ENCODE data around the gene OPN3.
A peak's percentile ranks its signal among the peaks of the same experiment; 100 is the strongest.

Gene OPN3

GRCh38 chr1:241646201-241646600 lies 6.0 kb upstream of the OPN3 start:
- no peak for DNase-seq (ENCODE audit: low read depth)

DNA sequence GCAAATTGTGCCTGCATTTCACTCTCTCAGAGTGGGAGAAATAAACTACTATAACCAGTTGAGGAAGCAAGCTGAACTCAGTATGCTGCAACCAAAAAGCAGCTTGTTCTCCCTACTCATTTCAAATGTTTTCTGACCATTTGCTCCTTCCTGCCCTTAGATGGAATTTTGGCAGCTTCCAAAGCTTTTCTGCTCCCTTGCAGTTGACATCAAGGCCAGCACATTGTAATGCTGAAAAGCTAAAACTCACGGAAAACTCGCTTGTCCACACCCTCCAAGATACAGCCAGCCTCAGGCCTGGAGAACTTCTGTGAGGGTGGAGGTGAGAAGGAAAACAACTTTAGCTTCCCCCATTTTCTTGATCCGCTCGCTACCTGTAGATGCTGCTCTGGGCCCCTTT lies 5.0 kb upstream of the OPN3 start:
- DNase-seq (ENCODE audit: low read depth): peak; percentile 12

- no peak for DNase-seq (ENCODE audit: low read depth)
Measured at GRCh38 chr1:241644259-241644658, 4.1 kb upstream of the OPN3 start.

- DNase-seq (ENCODE audit: low read depth): no peak
Measured at GRCh38 chr1:241642593-241642944, 2.4 kb upstream of the OPN3 start.

DNA sequence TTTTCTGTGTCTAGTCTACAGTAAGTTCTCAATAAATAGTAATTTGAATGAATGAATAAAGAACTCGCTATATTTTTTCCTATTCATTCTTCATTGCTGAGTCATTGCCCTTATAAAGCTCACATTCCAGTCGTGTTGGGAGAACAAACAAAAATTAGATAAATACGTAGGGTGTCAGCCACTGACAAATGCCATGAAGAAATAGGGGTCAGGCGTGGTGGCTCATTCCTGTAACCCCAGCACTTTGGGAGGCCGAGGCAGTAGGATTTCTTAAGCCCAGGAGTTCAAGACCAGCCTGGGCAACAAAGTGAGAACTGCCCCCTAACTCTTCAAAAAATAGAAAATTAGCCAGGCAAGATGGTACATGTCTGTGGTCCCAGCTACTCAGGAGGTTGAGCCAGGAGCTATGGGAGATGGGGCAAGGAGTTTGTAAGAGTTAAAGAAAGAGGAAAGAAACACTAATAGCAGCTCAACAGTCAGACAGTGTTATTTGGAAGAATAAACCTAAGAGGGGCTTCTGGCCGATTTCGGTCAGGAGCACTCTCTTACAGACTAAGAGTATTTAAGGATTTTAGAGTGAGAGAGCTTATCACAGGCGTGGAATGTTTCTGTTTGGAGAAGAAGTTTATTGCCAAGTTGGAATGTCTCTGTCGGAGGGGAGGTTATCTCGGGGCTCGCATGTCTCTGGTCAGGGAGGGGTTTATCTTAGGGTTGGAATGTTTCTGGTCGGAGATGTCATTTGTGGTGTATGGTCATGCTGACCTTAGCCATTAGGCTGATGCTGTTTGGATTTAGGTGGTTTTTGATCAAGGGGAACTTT lies 1.8 kb upstream of the OPN3 start:
- peak; percentile 87 for DNase-seq (ENCODE audit: low read depth)

DNA sequence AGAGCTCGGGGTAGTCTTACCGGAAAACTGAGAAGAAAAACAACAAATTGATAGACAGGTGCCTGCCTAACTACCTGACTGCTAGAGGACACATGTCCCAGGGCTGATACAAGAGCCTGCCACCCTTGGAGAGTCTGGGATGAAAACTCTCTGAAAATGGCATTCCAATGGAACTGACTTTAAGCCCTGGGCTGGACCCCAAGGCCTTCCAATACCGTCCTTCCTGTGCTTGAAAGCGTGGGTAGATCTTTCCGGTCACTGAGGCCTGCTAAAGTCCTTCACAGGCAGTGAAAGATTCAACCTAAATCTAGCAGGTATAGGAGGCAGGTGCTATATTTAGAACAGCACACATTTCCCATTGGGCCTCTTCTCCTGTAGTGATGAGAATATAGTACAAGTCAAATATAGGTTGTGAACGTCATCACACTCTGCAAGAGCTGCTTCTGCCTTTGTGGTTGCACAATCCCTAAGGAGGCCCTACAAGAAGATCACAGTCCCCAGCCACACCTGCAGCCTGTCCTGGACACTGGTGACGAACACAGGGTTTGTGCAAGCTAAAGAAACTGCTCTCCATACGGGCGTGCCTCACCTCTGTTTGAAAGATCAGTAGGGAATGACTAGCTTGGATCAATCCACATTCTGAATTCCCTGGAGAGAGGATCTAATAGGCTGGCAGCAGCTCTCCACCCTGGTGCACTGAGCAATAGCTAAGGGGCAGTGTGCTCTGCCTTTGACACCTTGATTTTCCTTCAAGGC lies 876 bp upstream of the OPN3 start:
- no peak for DNase-seq (ENCODE audit: low read depth)

- DNase-seq (ENCODE audit: low read depth): peak; percentile 61
Measured at GRCh38 chr1:241639623-241640148, 483 bp downstream of the OPN3 start.

DNA sequence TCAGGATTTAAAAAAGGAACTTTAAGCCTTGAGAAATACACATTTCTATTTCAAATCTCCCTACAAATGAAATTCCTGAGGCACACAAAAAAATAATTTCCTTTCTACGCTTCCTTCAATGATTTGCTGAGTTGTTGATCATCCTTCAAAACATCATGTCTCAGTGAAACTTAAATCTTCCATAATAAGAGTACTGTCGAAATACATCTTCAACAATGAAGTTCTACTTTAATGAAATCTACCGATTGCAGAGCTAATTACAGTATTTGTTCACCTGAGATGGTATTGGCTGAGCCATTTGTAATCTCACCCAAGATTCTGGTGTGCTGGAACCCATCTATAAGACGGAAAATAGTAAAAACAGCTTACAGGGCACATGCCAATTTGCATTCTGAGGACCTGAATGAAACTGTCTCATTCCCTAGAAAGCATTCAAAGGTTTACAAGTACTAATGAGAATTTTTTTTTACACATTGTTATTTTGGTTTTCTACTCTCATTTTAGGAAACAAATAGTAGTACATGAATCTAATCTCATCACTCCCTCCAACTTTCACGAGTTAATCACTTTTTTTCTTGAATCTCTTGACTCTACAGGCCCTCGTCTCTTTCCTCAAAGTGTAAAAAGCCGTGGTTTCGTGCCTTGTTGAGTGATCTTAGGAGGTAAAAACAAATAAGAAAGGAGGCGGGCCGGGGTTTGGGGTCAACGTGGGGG lies 1.1 kb downstream of the OPN3 start:
- no peak for DNase-seq (ENCODE audit: low read depth)

DNA sequence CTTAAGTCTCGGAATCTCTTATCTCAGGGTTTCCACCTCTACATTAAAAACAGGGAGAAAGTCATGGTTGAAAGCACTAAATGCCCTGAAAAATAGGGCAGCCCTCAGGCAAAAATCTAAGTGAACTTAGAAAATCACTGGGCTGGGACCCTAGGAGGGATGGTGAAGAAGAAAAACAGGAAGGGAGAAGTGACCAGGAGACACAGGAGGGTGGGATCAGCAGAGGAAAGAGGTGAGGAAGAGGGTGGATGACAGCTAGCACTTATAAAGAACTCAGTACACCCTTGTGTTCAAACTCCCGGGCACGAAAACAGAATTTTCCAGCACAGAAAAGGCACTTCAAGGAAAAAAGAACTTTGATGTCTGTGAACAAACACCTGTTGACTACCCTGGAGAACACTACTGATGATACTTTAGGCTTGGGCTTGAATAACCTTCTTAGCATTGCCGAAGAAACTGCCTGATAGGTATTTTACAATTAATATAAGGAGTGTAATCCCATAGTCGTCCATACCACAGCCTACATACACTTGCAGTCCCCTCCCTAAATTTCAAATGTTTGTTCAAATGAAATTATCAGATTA lies 2.0 kb downstream of the OPN3 start:
- no peak for DNase-seq (ENCODE audit: low read depth)

GRCh38 chr1:241637604-241638003 lies 2.6 kb downstream of the OPN3 start:
- peak; percentile 47 for DNase-seq (ENCODE audit: low read depth)

GRCh38 chr1:241637046-241637590 lies 3.1 kb downstream of the OPN3 start:
- DNase-seq (ENCODE audit: low read depth): peak; percentile 57

- DNase-seq (ENCODE audit: low read depth): no peak
Measured at GRCh38 chr1:241636291-241636690, 3.9 kb downstream of the OPN3 start.

DNA sequence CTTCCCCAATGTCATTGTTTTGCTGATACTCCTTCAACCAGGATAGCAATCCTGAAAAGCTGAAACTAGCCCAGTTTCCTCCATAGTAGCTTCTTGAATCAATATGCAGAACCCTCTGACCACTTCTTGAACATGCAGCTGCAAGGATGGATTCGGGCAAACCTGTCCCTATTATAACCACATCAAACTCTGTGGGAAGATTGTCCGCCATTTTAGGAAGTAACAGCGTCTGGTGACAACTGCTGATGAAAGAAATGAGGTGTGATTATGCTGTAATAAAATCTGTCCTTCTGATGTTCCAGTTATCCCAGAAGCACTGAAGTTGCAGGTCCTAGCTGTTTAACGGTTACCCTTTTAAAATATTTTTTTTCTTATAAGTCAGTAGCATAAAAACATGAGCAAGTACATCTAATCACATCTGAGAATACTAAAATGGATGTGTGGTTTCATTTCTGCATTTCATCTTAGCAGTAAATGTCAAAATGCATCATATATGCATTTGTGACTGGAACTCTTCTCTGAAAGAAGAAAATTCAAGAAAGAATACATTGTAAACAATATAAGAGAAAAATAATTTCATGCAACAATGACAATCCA lies 4.5 kb downstream of the OPN3 start:
- DNase-seq (ENCODE audit: low read depth): no peak

- no peak for DNase-seq (ENCODE audit: low read depth)
Measured at GRCh38 chr1:241632987-241633386, 7.2 kb downstream of the OPN3 start.

DNA sequence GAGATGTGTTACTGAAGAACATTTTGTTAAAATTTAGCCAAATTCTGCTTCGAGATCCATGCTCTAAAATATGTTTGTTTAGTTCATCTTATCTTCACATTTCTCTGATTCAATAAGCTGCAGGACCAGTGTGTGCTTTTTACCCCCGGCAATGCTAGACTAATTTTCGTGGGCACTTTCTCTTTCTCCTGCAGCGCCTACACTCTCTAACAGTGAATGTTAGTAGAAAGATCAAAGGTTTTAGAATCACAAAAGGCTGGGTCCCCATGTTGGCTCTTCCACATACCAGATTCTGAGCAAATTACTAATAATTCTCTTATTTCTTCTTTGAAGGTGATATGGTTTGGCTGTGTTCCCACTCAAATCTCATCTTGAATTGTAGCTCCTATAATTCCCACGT lies 8.5 kb downstream of the OPN3 start:
- DNase-seq (ENCODE audit: low read depth): no peak

- DNase-seq (ENCODE audit: low read depth): no peak
Measured at GRCh38 chr1:241630899-241631298, 9.3 kb downstream of the OPN3 start.

- no peak for DNase-seq (ENCODE audit: low read depth)
Measured at GRCh38 chr1:241630476-241630875, 9.7 kb downstream of the OPN3 start.

DNA sequence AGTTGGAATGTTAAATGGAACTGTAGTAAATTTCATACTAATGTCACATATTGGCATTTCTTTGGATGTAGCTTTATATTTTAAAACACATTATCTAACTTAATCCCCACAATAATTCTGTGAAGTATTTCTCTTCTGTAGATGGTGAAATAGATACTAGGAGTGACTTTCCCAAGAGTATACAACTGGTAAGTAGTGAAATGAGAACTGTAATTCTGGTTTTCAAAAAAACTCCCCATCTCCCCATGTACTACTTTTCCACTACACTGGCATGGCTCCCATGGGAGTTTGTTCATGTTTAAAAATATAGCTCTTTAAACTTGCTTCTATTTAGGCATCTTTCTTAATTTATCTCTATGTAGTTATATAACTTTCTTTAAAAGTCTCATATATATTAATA lies 10.2 kb downstream of the OPN3 start:
- DNase-seq (ENCODE audit: low read depth): no peak

DNA sequence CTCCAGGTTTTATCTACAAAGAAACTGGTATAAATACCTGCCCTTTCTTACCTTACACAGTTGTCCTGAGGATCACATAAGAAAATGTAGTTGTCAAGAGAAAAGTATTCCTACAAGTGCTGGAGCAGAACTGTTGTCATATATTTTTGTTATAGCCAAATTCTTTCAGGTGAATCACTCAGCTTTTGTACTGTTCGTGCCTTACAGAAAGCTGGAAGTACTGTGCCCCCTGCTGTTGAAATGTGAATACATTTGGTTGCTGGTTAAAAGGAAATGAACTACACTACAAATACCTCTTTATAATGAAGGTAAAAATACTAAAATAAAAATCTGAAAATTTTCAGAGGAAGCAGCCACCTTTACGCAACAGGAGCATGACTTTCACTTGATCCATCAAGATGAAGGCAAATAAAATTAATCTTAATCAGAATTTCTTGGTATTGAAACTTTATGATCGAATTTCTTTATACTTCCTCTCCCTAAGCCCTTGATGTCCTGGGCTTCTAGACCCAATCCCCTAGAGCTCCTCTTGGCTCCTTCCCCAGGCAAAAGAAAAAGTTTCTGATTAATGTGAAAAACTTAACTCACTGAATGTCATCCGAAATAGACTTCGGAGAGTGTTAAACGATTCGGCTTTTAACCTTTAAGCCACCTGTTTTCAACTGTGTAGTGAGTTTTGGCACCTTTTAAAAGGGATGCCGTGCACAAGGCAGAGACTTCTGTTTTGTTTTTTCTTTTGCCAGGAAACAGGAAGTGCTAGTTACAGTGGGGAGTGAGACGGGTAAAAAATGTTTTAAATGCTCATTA lies 12.5 kb downstream of the OPN3 start:
- DNase-seq (ENCODE audit: low read depth): peak; percentile 74

- peak; percentile 33 for DNase-seq (ENCODE audit: low read depth)
Measured at GRCh38 chr1:241624935-241625334, 15.2 kb downstream of the OPN3 start.

- no peak for DNase-seq (ENCODE audit: low read depth)
Measured at GRCh38 chr1:241622669-241623068, 17.5 kb downstream of the OPN3 start.

Measured in EH (cell line).